Progenitor cell of endocrine pancreas (in vitro differentiated cells): ENCODE measurements around the gene BPIFB1. TPM values are rescaled to one million over a fixed set of nuclear protein-coding genes. Genes with fewer than 3 reads are reported as not detected.
A peak's percentile ranks its signal among the peaks of the same experiment; 100 is the strongest.

ENCODE experiments used
- DNase-seq: peaks from one replicate; pipeline ENCODE4 v3.0.0; 2021; ENCODE audit warnings: low spot score; ENCODE audit not compliant: unreplicated experiment
- H3K27ac Mint-ChIP-seq: 2 replicates; pipeline ENCODE4 v1.8.0; 2021; ENCODE audit warnings: mild to moderate bottlenecking, moderate library complexity, mixed read lengths
- H3K27me3 Mint-ChIP-seq: 2 replicates; pipeline ENCODE4 v1.8.0; 2021; ENCODE audit warnings: mixed read lengths
- H3K36me3 Mint-ChIP-seq: 2 replicates; pipeline ENCODE4 v1.8.0; 2022; ENCODE audit warnings: mixed read lengths; ENCODE audit not compliant: insufficient read depth
- H3K4me1 Mint-ChIP-seq: 2 replicates; pipeline ENCODE4 v1.8.0; 2021; ENCODE audit warnings: low read depth, mixed read lengths
- H3K4me3 Mint-ChIP-seq: 2 replicates; pipeline ENCODE4 v1.8.0; 2021; ENCODE audit warnings: low read depth, mild to moderate bottlenecking, moderate library complexity, mixed read lengths
- H3K9me3 Mint-ChIP-seq: 2 replicates; pipeline ENCODE4 v1.8.0; 2021; ENCODE audit warnings: low read depth, mixed read lengths
- CTCF ChIP-seq: fragments of 200-600 bp; sonication (generic); IDR thresholded peaks from one replicate; pipeline ENCODE4 v1.5.0; 2021; ENCODE audit warnings: antibody characterized with exemption, mild to moderate bottlenecking; ENCODE audit not compliant: unreplicated experiment
- total RNA-seq: library from RNA; stranded (reverse); gene quantifications from 2 replicates; pipeline ENCODE4 v1.2.1, GENCODE V29; 2021

BPIFB1 gene
- total RNA-seq, 1 donor from 2014 or later: not detected

DNA sequence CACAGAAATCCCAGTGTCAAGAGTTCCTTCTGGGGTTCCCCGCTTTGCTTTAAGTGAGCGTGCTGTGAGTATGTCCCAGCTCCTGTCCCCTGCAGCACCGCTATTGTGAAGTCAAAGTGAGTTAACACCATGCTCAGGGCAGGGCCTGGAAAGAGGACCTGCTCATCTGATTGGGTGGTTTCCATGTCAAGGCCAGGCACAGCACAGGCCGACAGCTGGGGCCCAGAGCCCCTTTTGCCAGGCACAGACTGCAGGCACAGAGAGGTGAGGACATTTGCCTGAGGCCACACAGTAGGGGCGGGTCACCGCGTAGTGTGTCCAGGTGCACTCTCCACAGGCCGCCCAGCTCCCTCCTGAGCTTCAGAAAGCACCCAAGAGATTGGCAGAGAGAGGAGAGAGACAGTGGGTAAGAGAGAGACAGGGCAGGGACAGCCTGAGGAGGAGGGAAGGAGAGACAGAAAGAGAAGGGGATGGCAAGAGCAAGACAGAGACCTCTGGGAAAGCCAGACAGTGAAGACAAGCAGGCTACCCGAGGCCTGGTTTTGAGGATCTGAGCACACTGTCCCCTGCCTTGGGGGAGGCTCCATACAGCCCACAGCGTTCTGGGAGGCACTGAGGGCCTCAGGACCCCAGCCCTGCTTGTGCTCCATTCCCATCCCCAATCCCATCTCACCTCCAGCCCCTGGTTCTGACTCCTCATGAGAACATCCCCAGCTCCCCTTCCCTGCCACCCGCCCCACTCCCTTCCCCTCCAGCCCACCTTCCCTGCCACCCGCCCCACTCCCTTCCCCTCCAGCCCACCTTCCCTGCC is 6.5 kb upstream of the BPIFB1 start:
- H3K4me1 Mint-ChIP-seq: peaks cover 26% of the 10 kb centered on the region
- no peak for DNase-seq
- H3K4me3 Mint-ChIP-seq: no peak overlapping the region
- no peaks in the 10 kb centered on the region for H3K9me3 Mint-ChIP-seq
- no peaks in the 10 kb centered on the region for H3K36me3 Mint-ChIP-seq
- TF ChIP-seq CTCF: no peak
- peaks cover 17% of the 10 kb centered on the region for H3K27me3 Mint-ChIP-seq
- peak overlapping the region; percentile 81 for H3K27ac Mint-ChIP-seq

GRCh38 chr20:33277471-33278441 is 5.3 kb upstream of the BPIFB1 start:
- no peak for TF ChIP-seq CTCF
- Mint-ChIP-seq H3K4me3 (peak overlapping the region; percentile 14), H3K9me3 (no peaks in the 10 kb centered on the region), H3K4me1 (peaks cover 26% of the 10 kb centered on the region), H3K27ac (peak overlapping the region; percentile 82), H3K27me3 (peaks cover 10% of the 10 kb centered on the region), H3K36me3 (no peaks in the 10 kb centered on the region)
- DNase-seq: no peak

DNA sequence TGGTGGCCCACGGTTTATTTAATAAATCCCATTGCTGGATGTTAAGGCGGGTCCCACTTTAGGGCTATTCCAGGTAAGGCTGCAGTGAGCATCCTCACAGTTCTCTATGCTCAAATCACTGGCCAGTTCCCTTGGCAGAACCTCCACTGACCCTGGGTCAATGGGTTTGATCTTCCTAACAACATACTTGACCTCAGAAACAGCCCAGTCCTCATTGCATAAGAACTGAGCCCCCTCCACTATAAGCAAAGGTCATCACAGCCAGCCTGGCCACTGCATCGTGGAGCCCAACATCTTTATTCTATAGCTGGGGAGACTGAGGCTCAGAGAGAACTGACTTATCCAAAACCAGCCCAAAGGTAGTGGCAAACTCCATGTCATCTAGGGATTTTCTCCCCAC is 4.3 kb upstream of the BPIFB1 start:
- peaks cover 11% of the 10 kb centered on the region for H3K27me3 Mint-ChIP-seq
- DNase-seq: no peak
- no peaks in the 10 kb centered on the region for H3K9me3 Mint-ChIP-seq
- peaks cover 20% of the 10 kb centered on the region for H3K4me1 Mint-ChIP-seq
- no peak overlapping the region for H3K27ac Mint-ChIP-seq
- H3K36me3 Mint-ChIP-seq: no peaks in the 10 kb centered on the region
- H3K4me3 Mint-ChIP-seq: no peak overlapping the region
- no peak for TF ChIP-seq CTCF

DNA sequence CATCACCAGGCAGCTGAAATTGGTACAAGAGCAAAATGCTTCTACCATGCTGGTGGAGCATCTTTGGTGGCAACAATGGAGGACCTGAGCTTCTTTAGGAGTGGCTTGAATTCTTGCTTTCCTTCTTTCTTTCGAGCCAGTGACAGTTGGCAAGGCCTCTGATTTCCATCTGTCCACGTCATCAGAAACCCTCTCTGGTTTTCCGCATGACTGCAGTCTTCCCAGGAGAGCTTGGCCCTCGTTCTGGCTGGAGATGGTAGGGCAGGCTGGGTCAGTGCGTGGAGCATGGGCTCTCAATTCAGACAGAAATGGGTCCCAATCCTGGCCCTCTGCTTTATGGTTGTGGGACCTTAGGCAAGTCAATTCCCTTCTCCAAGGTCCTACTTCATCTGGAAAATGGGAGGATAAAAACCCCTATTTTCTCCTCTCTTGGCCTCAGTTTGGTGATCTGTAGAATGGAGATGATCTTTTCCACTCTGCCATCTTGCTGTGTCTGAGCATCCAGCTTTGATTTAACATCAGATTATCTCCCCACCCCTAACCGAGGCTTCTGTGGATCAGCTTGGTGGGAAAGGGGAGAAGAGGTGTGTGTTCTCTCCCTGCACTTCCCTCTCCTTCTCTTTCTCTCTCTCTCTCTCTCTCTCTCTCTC is 3.6 kb upstream of the BPIFB1 start:
- no peak overlapping the region for H3K4me3 Mint-ChIP-seq
- no peaks in the 10 kb centered on the region for H3K36me3 Mint-ChIP-seq

More for the DNA sequence above, 3.6 kb upstream of the BPIFB1 start:
- H3K27ac Mint-ChIP-seq: no peak overlapping the region
- peaks cover 11% of the 10 kb centered on the region for H3K27me3 Mint-ChIP-seq
- H3K9me3 Mint-ChIP-seq: no peaks in the 10 kb centered on the region
- peaks cover 20% of the 10 kb centered on the region for H3K4me1 Mint-ChIP-seq
- no peak for DNase-seq
- no peak for TF ChIP-seq CTCF
